Left ventricle myocardium inferior (tissue), 1 donor: ENCODE results near the gene PLCE1. TPM values are rescaled to one million over a fixed set of nuclear protein-coding genes. Genes with fewer than 3 reads are reported as not detected.
"Not testable (repeated sequence)": the region's sequence is repeated elsewhere in the genome, so short reads cannot be mapped to it uniquely, and the experiment has no call there.

Experiments
- DNase-seq: peaks from one replicate; pipeline ENCODE4 v3.0.0-alpha.2; 2020
- H3K27ac ChIP-seq: fragments of 200-600 bp; replicated peaks from 2 replicates; pipeline ENCODE4 v1.8.0; 2021
- H3K27me3 ChIP-seq: fragments of 200-600 bp; 2 replicates; pipeline ENCODE4 v1.8.0; 2021; ENCODE audit warnings: low read depth
- H3K36me3 ChIP-seq: fragments of 200-600 bp; 2 replicates; pipeline ENCODE4 v1.8.0; 2021
- H3K4me1 ChIP-seq: fragments of 200-600 bp; 2 replicates; pipeline ENCODE4 v1.8.0; 2021
- H3K4me3 ChIP-seq: fragments of 200-600 bp; 2 replicates; pipeline ENCODE4 v1.8.0; 2021; ENCODE audit warnings: mild to moderate bottlenecking, moderate library complexity
- H3K9me3 ChIP-seq: fragments of 200-600 bp; replicated peaks from 2 replicates; pipeline ENCODE4 v1.8.0; 2021
- CTCF ChIP-seq: fragments of 200-600 bp; IDR thresholded peaks from 2 replicates; pipeline ENCODE4 v1.8.0; 2021; ENCODE audit warnings: antibody characterized with exemption, mild to moderate bottlenecking, borderline replicate concordance
- intact Hi-C: fragments of 100-400 bp; cut with micrococcal nuclease; formaldehyde crosslinking; loops from one replicate; pipeline ENCODE4 v1.11.0; 2022
- total RNA-seq: library from RNA; stranded (reverse); fragmentation: NEBNext Ultra II Directional; extraction: Animal tissue kit (Norgen Biotek cat#: 25700); gene quantifications from one replicate; pipeline ENCODE4 v1.2.1, GENCODE V29; 2021
- donor health status: DM: no; HTN: yes; CAD: no; lungs with severe emphysema.

Gene PLCE1
- total RNA-seq, 1 donor from 2014 or later: 11.2 TPM

- no peaks in the 10 kb centered on the region for H3K9me3 ChIP-seq
- no peak for TF ChIP-seq CTCF
- peaks cover 7% of the 10 kb centered on the region for H3K4me1 ChIP-seq
- no peaks in the 10 kb centered on the region for H3K36me3 ChIP-seq
- H3K4me3 ChIP-seq: no peak overlapping the region
- H3K27ac ChIP-seq: no peak overlapping the region
- H3K27me3 ChIP-seq: no peaks in the 10 kb centered on the region
- intact Hi-C loops: no loop called here
- no peak for DNase-seq
Measured at GRCh38 chr10:93954299-93954698, 39.4 kb upstream of the PLCE1 start.

DNA sequence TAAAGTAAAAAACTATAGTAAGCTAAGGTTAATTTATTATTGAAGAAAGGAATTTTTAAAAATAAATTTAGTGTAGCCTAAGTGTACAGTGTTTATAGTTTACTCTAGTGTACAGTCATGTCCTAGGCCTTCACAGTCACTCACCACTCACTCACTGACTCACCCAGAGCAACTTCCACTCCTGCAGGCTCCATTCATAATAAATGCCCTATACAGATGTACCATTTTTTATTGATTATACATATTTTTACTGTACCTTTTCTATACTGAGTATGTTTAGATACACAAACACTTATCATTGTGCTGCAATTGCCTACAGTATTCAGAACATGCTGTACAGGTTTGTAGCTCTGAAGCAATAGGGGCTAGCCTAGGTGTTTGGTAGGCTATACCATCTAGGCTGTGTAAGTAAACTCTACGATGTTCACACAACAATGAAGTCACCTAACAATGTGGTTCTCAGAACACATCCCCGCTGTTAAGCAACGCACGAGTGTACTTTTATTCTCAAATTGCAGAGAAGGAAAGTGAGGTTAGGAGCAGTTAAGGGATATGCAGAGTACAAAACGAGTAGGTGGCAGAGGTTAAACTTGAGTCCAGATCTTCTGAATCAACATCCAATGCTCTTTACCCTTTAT, 38.9 kb upstream of the PLCE1 start:
- intact Hi-C loops: no loop called here
- H3K9me3 ChIP-seq: no peaks in the 10 kb centered on the region
- no peak for TF ChIP-seq CTCF
- peaks cover 7% of the 10 kb centered on the region for H3K4me1 ChIP-seq
- no peaks in the 10 kb centered on the region for H3K27me3 ChIP-seq
- no peaks in the 10 kb centered on the region for H3K36me3 ChIP-seq
- H3K27ac ChIP-seq: no peak overlapping the region
- H3K4me3 ChIP-seq: no peak overlapping the region
- DNase-seq: no peak

DNA sequence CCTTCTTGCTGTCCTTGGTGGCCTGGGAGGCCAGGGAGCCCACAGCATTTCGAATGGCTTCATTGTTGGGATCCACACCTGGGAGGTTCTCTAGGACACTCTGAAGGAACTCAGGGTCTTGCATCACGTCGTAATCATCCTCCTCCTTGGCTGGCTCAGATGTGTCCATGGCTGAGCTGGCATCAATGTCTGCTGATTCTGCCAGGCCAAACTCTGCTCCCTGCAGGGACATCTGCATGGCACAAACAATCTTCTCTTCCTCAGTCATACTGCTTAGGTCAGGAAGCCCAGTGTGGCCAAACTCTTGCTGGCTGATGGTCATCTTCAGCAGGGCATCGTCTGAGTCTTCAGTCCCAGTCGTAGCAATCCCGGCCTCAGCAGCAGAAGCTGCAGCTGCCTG, 34.9 kb upstream of the PLCE1 start:
- no peak overlapping the region for H3K4me3 ChIP-seq
- no peak overlapping the region for H3K27ac ChIP-seq
- intact Hi-C loops: no loop called here
- DNase-seq: no peak
- H3K4me1 ChIP-seq: peaks cover 3% of the 10 kb centered on the region
- TF ChIP-seq CTCF: no peak
- no peaks in the 10 kb centered on the region for H3K9me3 ChIP-seq
- H3K36me3 ChIP-seq: no peaks in the 10 kb centered on the region
- no peaks in the 10 kb centered on the region for H3K27me3 ChIP-seq

DNA sequence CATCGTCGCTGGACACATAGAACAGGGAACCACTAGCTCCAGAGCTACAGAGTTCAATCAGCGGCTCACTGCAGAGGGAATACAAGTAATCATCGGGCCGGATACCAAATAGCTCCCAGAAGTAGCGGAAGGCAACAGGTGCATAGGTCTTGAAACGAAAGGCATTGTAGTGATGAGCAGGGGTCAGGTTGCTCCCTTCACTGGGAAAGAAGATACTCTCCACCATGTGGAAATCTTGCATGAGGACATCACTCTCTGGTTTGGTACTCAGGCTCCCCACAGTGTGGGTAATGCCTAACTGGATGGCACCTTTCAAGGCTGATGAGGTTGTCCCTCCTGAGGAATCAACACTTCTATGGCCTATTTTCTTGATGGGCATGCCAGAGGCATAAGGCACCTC, 32.7 kb upstream of the PLCE1 start:
- H3K9me3 ChIP-seq, intact Hi-C loops, H3K4me3 ChIP-seq, H3K4me1 ChIP-seq, H3K36me3 ChIP-seq, DNase-seq, H3K27ac ChIP-seq, H3K27me3 ChIP-seq: not testable (repeated sequence)

- Histone ChIP-seq H3K27ac (peak overlapping the region; percentile 35), H3K27me3 (no peaks in the 10 kb centered on the region), H3K4me3 (no peak overlapping the region), H3K4me1 (peaks cover 3% of the 10 kb centered on the region), H3K36me3 (no peaks in the 10 kb centered on the region), H3K9me3 (no peaks in the 10 kb centered on the region)
- DNase-seq: no peak
- no peak for TF ChIP-seq CTCF
- intact Hi-C loops: no loop called here
Measured at GRCh38 chr10:93962973-93963372, 30.8 kb upstream of the PLCE1 start.

- peak overlapping the region; percentile 35 for H3K27ac ChIP-seq
- H3K27me3 ChIP-seq: no peaks in the 10 kb centered on the region
- intact Hi-C loops: no loop called here
- H3K4me3 ChIP-seq: no peak overlapping the region
- no peaks in the 10 kb centered on the region for H3K9me3 ChIP-seq
- no peak for DNase-seq
- no peak for TF ChIP-seq CTCF
- no peaks in the 10 kb centered on the region for H3K36me3 ChIP-seq
- H3K4me1 ChIP-seq: peaks cover 3% of the 10 kb centered on the region
Measured at GRCh38 chr10:93963434-93963833, 30.3 kb upstream of the PLCE1 start.
